Renal pelvis (tissue), 4 donors: ENCODE results near the gene PIBF1. TPM values are rescaled to one million over a fixed set of nuclear protein-coding genes. Genes with fewer than 3 reads are reported as not detected.

ENCODE experiments used
- DNase-seq: peaks from one replicate; pipeline ENCODE4 v3.0.0-alpha.2; 2013
- polyA plus RNA-seq, 3 donors: library from polyadenylated mRNA; unstranded; fragments of 120-200 nt; gene quantifications; one replicate each; pipeline ENCODE4 v1.2.1, GENCODE V29; 2013; ENCODE audit not compliant: insufficient read length in 3 of 3

Gene PIBF1
- polyA plus RNA-seq, 3 donors = 31.5 to 38.2 (median 38.1) TPM

GRCh38 chr13:73058736-73059459 lies 277.0 kb downstream of the PIBF1 start, which contains the start of gene KLF5:
Gene KLF5 (plus strand): TSS chr13:73059005. CDS start chr13:73059328, 323 bp downstream.
- peak; percentile 92 for DNase-seq

- DNase-seq = peak; percentile 49
Measured at GRCh38 chr13:73059460-73060250, 277.7 kb downstream of the PIBF1 start.

GRCh38 chr13:73060251-73061160 lies 278.6 kb downstream of the PIBF1 start:
- peak; percentile 53 for DNase-seq

- no peak for DNase-seq
Measured at GRCh38 chr13:73061473-73061872, 279.5 kb downstream of the PIBF1 start.

GRCh38 chr13:73061876-73062275 lies 279.9 kb downstream of the PIBF1 start:
- DNase-seq = no peak

- DNase-seq = no peak
Measured at GRCh38 chr13:73062468-73062867, 280.5 kb downstream of the PIBF1 start.

- no peak for DNase-seq
Measured at GRCh38 chr13:73063166-73063565, 281.2 kb downstream of the PIBF1 start.

GRCh38 chr13:73065036-73065435 lies 283.1 kb downstream of the PIBF1 start:
- no peak for DNase-seq

GRCh38 chr13:73065665-73066340 lies 283.9 kb downstream of the PIBF1 start:
- no peak for DNase-seq

Other genes starting within 250 kb of the PIBF1 start
- gene MZT1, start 54.5 kb upstream of the PIBF1 start, polyA plus RNA-seq = 10 to 100 TPM; 14.7 to 18.1 (median 16.7) TPM
- gene BORA, start 54.2 kb upstream of the PIBF1 start, polyA plus RNA-seq = 10 to 100 TPM in 1 of 3 donors, 1 to 10 TPM in 2; 9.1 to 10.1 (median 9.3) TPM
- 10 to 100 TPM; 33.7 to 36.5 (median 34.0) TPM for gene DIS3, start 233 bp upstream of the PIBF1 start, polyA plus RNA-seq